GM19468 (cell line): ENCODE measurements around the gene TBC1D22A.
"Not testable (repeated sequence)": the region's sequence is repeated elsewhere in the genome, so short reads cannot be mapped to it uniquely, and the experiment has no call there.

Experiments
- ATAC-seq: cut with Tn5 transposase; IDR thresholded peaks from one replicate; pipeline ENCODE4 v1.9.1; 2021; ENCODE audit warnings: mild to moderate bottlenecking, moderate library complexity, moderate number of reproducible peaks; ENCODE audit not compliant: unreplicated experiment; ENCODE audit errors: extremely low read depth

The TBC1D22A gene

GRCh38 chr22:46806794-46807193 is 44.3 kb downstream of the TBC1D22A start:
- no peak for ATAC-seq

- ATAC-seq: no peak
Observed at GRCh38 chr22:46807458-46807857, 45.0 kb downstream of the TBC1D22A start.

GRCh38 chr22:46809153-46809885 is 46.9 kb downstream of the TBC1D22A start:
- no peak for ATAC-seq

- no peak for ATAC-seq
Observed at GRCh38 chr22:46810856-46811786, 48.7 kb downstream of the TBC1D22A start.

- ATAC-seq: no peak
Observed at GRCh38 chr22:46812034-46812605, 49.7 kb downstream of the TBC1D22A start.

- ATAC-seq: no peak
Observed at GRCh38 chr22:46812788-46813187, 50.3 kb downstream of the TBC1D22A start.

GRCh38 chr22:46813816-46814597 is 51.6 kb downstream of the TBC1D22A start:
- no peak for ATAC-seq

GRCh38 chr22:46815132-46815531 is 52.7 kb downstream of the TBC1D22A start:
- no peak for ATAC-seq

GRCh38 chr22:46815559-46815895 is 53.1 kb downstream of the TBC1D22A start:
- ATAC-seq: no peak

- no peak for ATAC-seq
Observed at GRCh38 chr22:46815896-46816731, 53.7 kb downstream of the TBC1D22A start.

GRCh38 chr22:46817390-46817789 is 54.9 kb downstream of the TBC1D22A start:
- ATAC-seq: not testable (repeated sequence)

- ATAC-seq: no peak
Observed at GRCh38 chr22:46823248-46823647, 60.8 kb downstream of the TBC1D22A start.

GRCh38 chr22:46823654-46824053 is 61.2 kb downstream of the TBC1D22A start:
- ATAC-seq: no peak

- no peak for ATAC-seq
Observed at GRCh38 chr22:46824344-46824909, 62.0 kb downstream of the TBC1D22A start.

GRCh38 chr22:46824980-46825544 is 62.6 kb downstream of the TBC1D22A start:
- no peak for ATAC-seq

GRCh38 chr22:46826438-46827135 is 64.1 kb downstream of the TBC1D22A start:
- no peak for ATAC-seq

GRCh38 chr22:46827136-46827780 is 64.8 kb downstream of the TBC1D22A start:
- no peak for ATAC-seq

GRCh38 chr22:46827781-46828180 is 65.3 kb downstream of the TBC1D22A start:
- no peak for ATAC-seq
